ENCODE measurements around the gene INO80C. TPM values are rescaled to one million over a fixed set of nuclear protein-coding genes. Genes with fewer than 3 reads are reported as not detected.

INO80C gene, protein sequence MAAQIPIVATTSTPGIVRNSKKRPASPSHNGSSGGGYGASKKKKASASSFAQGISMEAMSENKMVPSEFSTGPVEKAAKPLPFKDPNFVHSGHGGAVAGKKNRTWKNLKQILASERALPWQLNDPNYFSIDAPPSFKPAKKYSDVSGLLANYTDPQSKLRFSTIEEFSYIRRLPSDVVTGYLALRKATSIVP
- total RNA-seq = 13.8 and 14.9 TPM in 2 replicates

DNA sequence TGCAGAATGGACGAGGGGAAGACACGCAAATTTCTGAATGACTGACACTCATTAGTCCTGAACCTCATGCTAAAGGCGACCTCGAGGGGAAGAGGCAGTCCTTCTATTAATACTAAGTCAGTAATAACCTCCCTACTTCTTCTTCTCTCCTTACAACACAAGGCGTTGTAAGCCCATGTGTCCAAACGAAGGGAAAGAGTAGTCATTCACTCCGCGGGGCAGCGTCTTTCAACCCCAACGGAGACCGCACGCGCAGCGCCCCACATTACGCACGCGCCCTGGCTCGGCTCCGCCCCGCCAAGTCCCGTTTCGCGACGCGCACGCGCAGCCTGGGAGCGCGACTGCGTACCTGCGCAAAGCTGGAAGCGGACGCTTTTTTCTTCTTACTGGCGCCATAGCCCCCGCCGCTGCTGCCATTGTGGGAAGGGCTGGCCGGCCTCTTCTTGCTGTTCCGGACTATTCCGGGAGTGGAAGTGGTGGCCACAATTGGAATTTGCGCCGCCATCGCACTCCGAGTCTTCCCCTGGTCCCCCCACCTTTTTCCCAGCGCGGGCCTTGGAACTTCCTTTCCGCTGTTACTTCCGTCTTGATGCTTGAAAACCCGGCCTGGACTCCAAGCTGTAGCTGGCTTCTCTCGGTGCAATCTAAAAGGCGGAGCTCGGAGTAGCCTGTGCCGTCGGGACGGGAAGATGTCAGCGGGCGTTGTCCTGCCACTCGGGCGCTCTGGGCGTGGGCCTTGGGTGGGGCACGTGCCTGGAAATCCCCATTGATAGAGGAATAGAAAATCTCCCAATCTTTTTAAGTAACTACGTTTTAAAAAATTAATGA is at the start of gene INO80C:
Gene INO80C (minus strand): TSS at position 591 of the 828 bp plus-strand sequence. CDS start 86 bp downstream, at position 505.

Other genes starting within 250 kb of the INO80C start
- 14.9 and 15.8 TPM in 2 replicates for gene ZSCAN30, start 207.7 kb downstream of the INO80C start, total RNA-seq
- gene ZNF24, start 153.5 kb downstream of the INO80C start, total RNA-seq = 18.8 and 19.7 TPM in 2 replicates
- gene ZNF396, start 120.6 kb downstream of the INO80C start, total RNA-seq = 0.67 TPM in 1 of 2 replicates, not detected in the other
- 101 TPM in 2 replicates for gene GALNT1, start 83.8 kb upstream of the INO80C start, total RNA-seq